ENCODE results near the gene RNF126. TPM values are rescaled to one million over a fixed set of nuclear protein-coding genes. Genes with fewer than 3 reads are reported as not detected.
A peak's percentile ranks its signal among the peaks of the same experiment; 100 is the strongest.

Gene RNF126
- total and polyA plus RNA-seq, 2 experiments from 2014 or later = 95.7 to 112 TPM

- H3K79me2 ChIP-seq (replicated peaks; ENCODE audit: insufficient read depth) = peaks cover 17% of the 10 kb centered on the region
- H3K27me3 ChIP-seq (ENCODE audit: insufficient read depth) = no peaks in the 10 kb centered on the region
- TF ChIP-seq CTCF (conservative IDR thresholded peaks at IDR 0.05; ENCODE audit: low read depth in 2 of 2) (no peak), EZH2 (IDR thresholded peaks at IDR 0.05; ENCODE audit: low read depth, unreplicated experiment) (no peak), STAT1 (IDR thresholded peaks at IDR 0.05; ENCODE audit: unreplicated experiment) (no peak), REST (IDR thresholded peaks at IDR 0.05; ENCODE audit: unreplicated experiment) (no peak), ZNF462 (CRISPR knock-in tag; IDR thresholded peaks at IDR 0.05) (no peak), ZNF331 (CRISPR knock-in tag; IDR thresholded peaks at IDR 0.05; ENCODE audit: low read depth) (no peak), JUNB (IDR thresholded peaks at IDR 0.05; ENCODE audit: unreplicated experiment) (no peak), CREB1 (CRISPR knock-in tag; IDR thresholded peaks at IDR 0.05; ENCODE audit: low read depth) (no peak), POLR2AphosphoS5 (IDR thresholded peaks at IDR 0.05; ENCODE audit: low read depth) (no peak)
- no peak overlapping the region for H3K4me3 Mint-ChIP-seq
- H2AFZ ChIP-seq = no peak overlapping the region
- DNase-seq (ENCODE audit: low spot score) (no peak), ATAC-seq (no peak)
- peaks cover 57% of the 10 kb centered on the region for H3K36me3 Mint-ChIP-seq (ENCODE audit: low read depth)
- H3K9me3 Mint-ChIP-seq = no peaks in the 10 kb centered on the region
- 0 out of 2 replicates have a peak, but pooled peaks cover 10% of the 10 kb centered on the region for H3F3A ChIP-seq (replicated peaks; ENCODE audit: low read depth)
- H3K27ac Mint-ChIP-seq = peak overlapping the region; percentile 59; the same call in 1 of the 2 replicates
- peaks cover 7% of the 10 kb centered on the region for H3K27me3 Mint-ChIP-seq (ENCODE audit: insufficient read depth, low read depth, poor library complexity)
- H3K27ac ChIP-seq (ENCODE audit: low read depth) = no peak overlapping the region
- no peak overlapping the region for H3K4me3 ChIP-seq
- no peaks in the 10 kb centered on the region for H3K9me2 ChIP-seq (ENCODE audit: insufficient read depth)
- no peak overlapping the region for H3K4me2 ChIP-seq
- H3K36me3 ChIP-seq (ENCODE audit: insufficient read depth) = peaks cover 6% of the 10 kb centered on the region; the same call in 1 of the 2 replicates
- no peaks in the 10 kb centered on the region for H3K4me1 ChIP-seq (ENCODE audit: insufficient read depth)
- peaks cover 6% of the 10 kb centered on the region; the same call in 2 of the 3 replicates for H3K4me1 Mint-ChIP-seq
- peaks cover 5% of the 10 kb centered on the region for H4K20me1 ChIP-seq (replicated peaks; ENCODE audit: insufficient read depth)
Observed at GRCh38 chr19:624433-625109, 38.4 kb downstream of the RNF126 start.
